ENCODE results near the gene EFNB2. TPM values are rescaled to one million over a fixed set of nuclear protein-coding genes. Genes with fewer than 3 reads are reported as not detected.

EFNB2 gene
- total RNA-seq, 4 donors from 2014 or later, result 10.0 to 20.2 (median 17.5) TPM

GRCh38 chr13:106541826-106542225 lies 6.4 kb upstream of the EFNB2 start:
- intact Hi-C loops (cut with DNase I), result loop anchor here (10.0 kb wide), 1 partner anchor 1767 kb away; no protein-coding TSS in a partner anchor
- no peak for TF ChIP-seq POLR2A (IDR thresholded peaks at IDR 0.05; ENCODE audit: low read depth)
- no peak for TF ChIP-seq EP300 (IDR thresholded peaks at IDR 0.05)
- H3K27me3 ChIP-seq, result no peaks in the 10 kb centered on the region
- no peak for DNase-seq (ENCODE audit: extremely low spot score)
- H3K36me3 ChIP-seq, result peaks cover 7 to 38% (median 19%) of the 10 kb centered on the region in 4 donors
- no peak overlapping the region for H3K27ac ChIP-seq (replicated peaks in 1 of 4)
- H3K9me3 ChIP-seq, result no peaks in the 10 kb centered on the region
- peaks cover 0 to 6% (median 4%) of the 10 kb centered on the region in 4 donors for H3K4me1 ChIP-seq
- H3K4me3 ChIP-seq, result no peak overlapping the region
- WGBS, result 76% methylated on average over 1 of the region's 1 CpG

- no peak for DNase-seq (ENCODE audit: extremely low spot score)
- TF ChIP-seq EP300 (IDR thresholded peaks at IDR 0.05) (no peak), POLR2AphosphoS5 (IDR thresholded peaks at IDR 0.05) (no peak), POLR2A (IDR thresholded peaks at IDR 0.05; ENCODE audit: low read depth) (no peak), CTCF (IDR thresholded peaks at IDR 0.05) (no peak)
- H3K27me3 ChIP-seq, result no peaks in the 10 kb centered on the region
- no peaks in the 10 kb centered on the region for H3K9me3 ChIP-seq
- intact Hi-C loops (cut with DNase I), result loop anchor here (10.0 kb wide), 1 partner anchor 1766 kb away; no protein-coding TSS in a partner anchor
- H3K27ac ChIP-seq (replicated peaks in 1 of 4), result no peak overlapping the region
- peaks cover 7 to 34% (median 17%) of the 10 kb centered on the region in 4 donors for H3K36me3 ChIP-seq
- H3K4me1 ChIP-seq, result peaks cover 8 to 17% (median 10%) of the 10 kb centered on the region in 4 donors
- WGBS, result 73% methylated on average over 4 of the region's 4 CpGs
- no peak overlapping the region for H3K4me3 ChIP-seq
Measured at GRCh38 chr13:106540613-106541012, 5.2 kb upstream of the EFNB2 start.

GRCh38 chr13:106537521-106537920 lies 2.1 kb upstream of the EFNB2 start:
- H3K4me3 ChIP-seq, result no peak overlapping the region
- H3K4me1 ChIP-seq, result peaks cover 16 to 34% (median 28%) of the 10 kb centered on the region in 4 donors
- intact Hi-C loops (cut with DNase I), result loop anchor here (10.0 kb wide), 2 partner anchors 1123 to 1963 kb away; no protein-coding TSS in a partner anchor
- H3K27me3 ChIP-seq, result no peaks in the 10 kb centered on the region
- H3K9me3 ChIP-seq, result no peaks in the 10 kb centered on the region
- DNase-seq (ENCODE audit: extremely low spot score), result no peak
- H3K27ac ChIP-seq (replicated peaks in 1 of 4), result no peak overlapping the region
- TF ChIP-seq POLR2A (IDR thresholded peaks at IDR 0.05; ENCODE audit: low read depth), result no peak
- no peak for TF ChIP-seq CTCF (IDR thresholded peaks at IDR 0.05)
- no peak for TF ChIP-seq EP300 (IDR thresholded peaks at IDR 0.05)
- no peak for TF ChIP-seq POLR2AphosphoS5 (IDR thresholded peaks at IDR 0.05)
- WGBS, result 75% methylated on average over 3 of the region's 3 CpGs
- peaks cover 0 to 19% (median 10%) of the 10 kb centered on the region in 4 donors for H3K36me3 ChIP-seq

- intact Hi-C loops (cut with DNase I), result loop anchor here (10.0 kb wide), 2 partner anchors 1122 to 1962 kb away; no protein-coding TSS in a partner anchor
- peak; percentile 96 for DNase-seq (ENCODE audit: extremely low spot score)
- Histone ChIP-seq H3K27me3 (no peaks in the 10 kb centered on the region), H3K4me1 (peaks cover 19 to 45% (median 39%) of the 10 kb centered on the region in 4 donors), H3K9me3 (no peaks in the 10 kb centered on the region), H3K36me3 (peaks cover 0 to 9% (median 8%) of the 10 kb centered on the region in 4 donors), H3K4me3 (peak overlapping the region; percentile 78 to 85 (median 82)), H3K27ac (replicated peaks in 1 of 4) (peak overlapping the region; percentile 81 to 90 (median 84))
- TF ChIP-seq POLR2A (IDR thresholded peaks at IDR 0.05; ENCODE audit: low read depth), result no peak
- TF ChIP-seq EP300 (IDR thresholded peaks at IDR 0.05), result no peak
- TF ChIP-seq CTCF (IDR thresholded peaks at IDR 0.05), result peak; percentile 81 to 96 (median 94)
- TF ChIP-seq POLR2AphosphoS5 (IDR thresholded peaks at IDR 0.05), result peak; percentile 48 to 73
- WGBS, result 14% methylated on average over 18 of the region's 50 CpGs
Measured at GRCh38 chr13:106536244-106537034, 977 bp upstream of the EFNB2 start.

Measured in esophagus muscularis mucosa (tissue), 4 donors.